Measurements from ENCODE around the gene CHID1. TPM values are rescaled to one million over a fixed set of nuclear protein-coding genes. Genes with fewer than 3 reads are reported as not detected.

The CHID1 gene
- total RNA-seq, 2 experiments from 2014 or later = 60.4 to 75.3 TPM

DNA sequence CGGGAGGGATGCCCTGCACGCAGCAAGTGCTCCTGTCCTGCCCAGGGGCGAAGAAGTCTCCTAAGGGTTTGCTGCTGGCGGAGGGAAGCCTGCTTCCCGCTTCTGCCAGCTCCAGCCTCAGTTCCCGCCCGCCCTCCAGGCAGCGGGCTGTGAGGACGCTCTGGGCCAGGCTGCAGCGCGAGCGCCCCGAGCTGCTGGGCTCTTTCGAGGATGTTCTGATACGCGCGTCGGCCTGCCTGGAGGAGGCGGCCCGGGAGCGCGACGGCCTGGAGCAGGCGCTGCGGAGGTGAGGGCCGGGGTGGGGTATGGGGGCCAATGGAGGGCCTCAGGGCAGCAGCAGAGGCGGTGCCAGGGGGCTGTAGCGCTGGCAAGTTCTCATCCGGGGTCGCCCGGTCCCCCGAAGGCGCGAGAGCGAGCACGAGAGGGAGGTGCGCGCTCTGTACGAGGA, 80.7 kb downstream of the CHID1 start:
- Mint-ChIP-seq H3K4me1 (peaks cover 38% of the 10 kb centered on the region), H3K4me3 (no peak overlapping the region), H3K9me3 (ENCODE audit: low read depth) (no peaks in the 10 kb centered on the region), H3K27ac (no peak overlapping the region), H3K27me3 (peaks cover 34% of the 10 kb centered on the region), H3K36me3 (ENCODE audit: low read depth) (peaks cover 3% of the 10 kb centered on the region)
- DNase-seq (no peak), ATAC-seq (no peak)
- intact Hi-C loops (cut with DNase I, micrococcal nuclease) = loop anchor here in 1 of 2 experiments (1.0 to 5.0 kb wide), 2 partner anchors 10 to 432 kb away; no protein-coding TSS in a partner anchor
- ChIA-PET CTCF (interaction anchor here (1.6 kb wide), 1 partner anchor 11 kb away, joined by 5 read pairs; no protein-coding TSS in a partner anchor), POLR2A (interaction anchor here (0.9 kb wide), 1 partner anchor 8 kb away, joined by 3 read pairs; no protein-coding TSS in a partner anchor)

DNA sequence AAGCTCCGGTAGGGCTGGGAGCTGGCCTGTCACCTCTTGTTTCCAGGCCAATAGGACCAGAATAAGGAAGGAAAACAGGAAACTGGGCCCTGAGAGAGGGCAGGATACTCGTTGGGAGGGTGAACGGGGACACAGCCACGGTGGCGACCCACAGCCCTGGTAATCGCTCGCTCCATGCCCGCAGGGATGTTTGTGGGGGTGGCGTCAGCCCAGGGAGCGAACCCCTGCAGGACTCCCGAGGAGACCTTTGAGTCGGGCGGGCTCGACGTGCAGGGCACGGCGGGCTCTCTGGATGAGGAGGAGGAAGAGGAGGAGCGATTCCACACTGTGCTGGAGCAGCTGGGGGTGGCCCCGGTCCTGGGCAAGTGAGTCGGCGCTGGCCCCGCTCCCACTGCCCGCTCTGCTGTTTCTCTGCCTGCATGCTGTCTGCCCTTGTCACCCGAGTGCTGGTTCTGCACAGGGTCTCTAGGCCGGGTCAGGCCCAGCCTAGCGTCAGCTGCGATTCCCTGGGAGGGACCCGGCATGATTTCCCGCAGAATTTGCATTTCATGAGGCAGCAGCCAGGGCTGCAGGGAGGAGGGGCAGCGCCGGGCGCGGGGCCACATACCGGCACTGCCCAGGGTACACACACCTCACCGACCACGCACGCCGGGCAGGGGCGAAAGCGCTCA, 81.3 kb downstream of the CHID1 start:
- intact Hi-C loops (cut with DNase I, micrococcal nuclease) = no loop called here
- Mint-ChIP-seq H3K27ac (no peak overlapping the region), H3K36me3 (ENCODE audit: low read depth) (peaks cover 6% of the 10 kb centered on the region), H3K4me3 (no peak overlapping the region), H3K4me1 (peaks cover 38% of the 10 kb centered on the region), H3K27me3 (peaks cover 34% of the 10 kb centered on the region), H3K9me3 (ENCODE audit: low read depth) (no peaks in the 10 kb centered on the region)
- ChIA-PET CTCF (interaction anchor here (0.6 to 1.6 kb wide), 3 partner anchors 12 to 30 kb away, joined by 3 to 5 read pairs (median 5); no protein-coding TSS in a partner anchor), POLR2A (interaction anchor here (0.9 kb wide), 1 partner anchor 8 kb away, joined by 3 read pairs; no protein-coding TSS in a partner anchor)
- no peak for DNase-seq
- ATAC-seq = no peak

DNA sequence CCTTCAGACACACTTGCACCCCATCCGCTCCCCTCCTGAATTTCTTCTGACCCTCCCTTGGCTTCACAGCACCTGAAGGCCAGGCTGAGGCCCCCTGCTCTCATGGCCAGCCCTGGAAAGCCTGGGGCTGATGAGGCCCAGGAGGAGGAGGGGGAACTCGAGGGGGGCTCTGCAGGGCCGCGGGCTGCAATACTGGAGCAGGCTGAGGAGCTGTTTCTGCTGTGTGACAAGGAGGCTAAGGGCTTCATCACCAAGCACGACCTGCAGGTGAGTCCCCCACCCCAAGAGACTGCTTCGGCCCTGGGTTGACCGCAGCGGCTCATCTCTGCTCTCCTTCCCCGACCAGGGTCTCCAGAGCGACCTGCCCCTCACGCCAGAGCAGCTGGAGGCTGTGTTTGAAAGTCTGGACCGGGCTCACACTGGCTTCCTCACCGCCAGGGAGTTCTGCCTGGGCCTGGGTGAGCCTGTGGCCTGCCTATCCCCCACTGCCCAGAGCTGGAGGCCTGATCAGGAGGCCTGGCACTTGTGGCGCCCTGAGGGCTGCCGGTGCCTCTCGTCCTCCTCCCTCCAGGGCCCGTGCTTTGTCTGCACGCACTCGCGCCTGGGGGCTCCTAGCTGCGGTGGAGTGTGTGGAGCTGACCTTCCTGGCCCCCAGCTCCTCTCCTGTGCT, 82.0 kb downstream of the CHID1 start:
- Mint-ChIP-seq H3K4me3 (no peak overlapping the region), H3K36me3 (ENCODE audit: low read depth) (peaks cover 8% of the 10 kb centered on the region), H3K27me3 (peaks cover 34% of the 10 kb centered on the region), H3K9me3 (ENCODE audit: low read depth) (no peaks in the 10 kb centered on the region), H3K27ac (no peak overlapping the region), H3K4me1 (peaks cover 31% of the 10 kb centered on the region)
- DNase-seq (no peak), ATAC-seq (no peak)
- ChIA-PET POLR2A (interaction anchor here (0.5 kb wide), 1 partner anchor 53 kb away, joined by 3 read pairs; no protein-coding TSS in a partner anchor), CTCF (interaction anchor here (0.6 to 1.4 kb wide), 2 partner anchors 20 to 30 kb away, joined by 3 to 5 read pairs; no protein-coding TSS in a partner anchor)
- intact Hi-C loops (cut with DNase I, micrococcal nuclease) = no loop called here

DNA sequence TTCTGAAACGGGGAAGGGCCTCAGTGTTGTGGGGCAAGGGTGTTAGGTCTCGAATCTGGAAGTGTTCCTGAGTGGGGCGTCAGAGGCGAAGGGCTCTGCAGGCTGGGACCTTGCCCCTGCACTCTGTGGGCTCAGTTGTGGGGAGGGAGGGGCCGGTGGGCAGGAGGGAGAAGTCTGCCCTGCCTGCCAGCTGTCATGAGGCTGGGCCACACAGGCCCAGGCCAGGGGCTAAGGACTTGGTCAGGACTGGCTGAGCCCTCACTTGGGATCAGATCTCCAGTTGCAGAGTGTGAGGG, 82.8 kb downstream of the CHID1 start, which contains the start of gene CRACR2B:
Gene CRACR2B (plus strand): TSS at position 23 of the 296 bp plus-strand sequence. CDS start 689 bp downstream, outside the sequence.
- Mint-ChIP-seq H3K27me3 (peaks cover 34% of the 10 kb centered on the region), H3K27ac (no peak within 1 kb of the TSS), H3K4me3 (peak within 1 kb of the TSS; percentile 21), H3K9me3 (ENCODE audit: low read depth) (no peaks in the 10 kb centered on the region), H3K36me3 (ENCODE audit: low read depth) (peaks cover 10% of the 10 kb centered on the region), H3K4me1 (peaks cover 30% of the 10 kb centered on the region)
- DNase-seq = no peak
- ATAC-seq = no peak
- ChIA-PET CTCF (no interaction called here), POLR2A (interaction anchor here (0.7 kb wide), 1 partner anchor 9 kb away, joined by 3 read pairs; no protein-coding TSS in a partner anchor)
- intact Hi-C loops (cut with DNase I, micrococcal nuclease) = no loop called here

DNA sequence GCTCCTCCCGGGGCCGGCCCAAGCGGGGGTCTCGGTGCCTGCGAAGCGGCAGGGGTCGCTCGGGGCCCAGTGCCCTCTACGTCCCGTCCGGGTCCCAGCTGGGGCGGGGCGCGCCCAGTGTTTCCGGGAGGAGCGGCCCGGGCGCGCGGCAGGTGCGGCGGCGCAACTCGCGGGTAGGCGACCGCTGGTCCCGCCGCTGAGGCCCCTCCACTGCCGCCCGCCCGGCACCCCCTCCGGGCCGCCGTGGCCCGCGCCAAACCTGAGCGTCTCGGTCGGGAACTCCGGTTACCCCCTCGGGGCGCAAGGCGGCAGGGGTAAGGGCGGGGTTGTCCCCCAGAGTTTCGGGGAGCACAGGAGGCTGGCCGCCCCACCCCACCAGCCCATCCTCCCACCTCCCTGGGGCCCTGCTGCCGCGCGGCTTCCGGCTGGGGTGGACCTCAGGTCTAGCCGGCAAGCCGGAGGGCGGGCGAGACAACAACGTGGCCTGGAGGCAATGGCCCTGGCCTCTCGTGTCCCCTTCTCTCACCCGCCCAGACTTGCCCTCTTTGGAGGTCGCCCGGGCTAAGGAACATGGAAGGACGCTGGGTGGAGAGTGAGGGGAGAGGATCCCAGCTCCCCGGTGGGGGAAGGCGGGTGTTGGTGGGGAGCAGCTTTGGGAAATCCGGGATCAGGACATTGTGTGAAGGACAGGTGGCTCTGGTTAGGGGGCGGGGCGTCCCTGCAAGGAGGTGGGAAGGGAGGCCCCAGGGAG, 83.3 kb downstream of the CHID1 start:
- H3K4me1 Mint-ChIP-seq = peaks cover 30% of the 10 kb centered on the region
- H3K27me3 Mint-ChIP-seq = peaks cover 34% of the 10 kb centered on the region
- DNase-seq (no peak), ATAC-seq (peak; percentile 5)
- H3K36me3 Mint-ChIP-seq (ENCODE audit: low read depth) = peaks cover 10% of the 10 kb centered on the region
- H3K9me3 Mint-ChIP-seq (ENCODE audit: low read depth) = no peaks in the 10 kb centered on the region
- intact Hi-C loops (cut with DNase I, micrococcal nuclease) = no loop called here
- ChIA-PET CTCF (no interaction called here), POLR2A (interaction anchor here (0.7 kb wide), 1 partner anchor 8 kb away, joined by 3 read pairs; no protein-coding TSS in a partner anchor)
- H3K27ac Mint-ChIP-seq = no peak overlapping the region
- H3K4me3 Mint-ChIP-seq = peak overlapping the region; percentile 21

DNA sequence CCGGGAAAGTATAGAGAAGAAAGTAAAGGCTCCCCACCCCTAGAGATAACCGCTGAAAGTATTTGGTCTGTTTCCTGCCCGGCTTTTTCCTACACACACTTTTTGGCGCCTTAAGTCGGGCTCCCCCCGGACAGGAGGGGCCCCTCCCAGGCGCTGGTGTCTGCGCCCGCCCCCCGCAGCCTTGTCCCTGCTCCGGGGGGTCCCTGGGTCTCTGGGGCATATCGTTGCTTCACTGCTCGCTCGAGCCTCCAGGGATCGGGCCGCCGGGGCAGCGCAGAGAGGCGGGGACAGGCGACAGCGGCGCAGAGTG, 83.8 kb downstream of the CHID1 start:
- H3K27ac Mint-ChIP-seq = no peak overlapping the region
- peaks cover 28% of the 10 kb centered on the region for H3K4me1 Mint-ChIP-seq
- intact Hi-C loops (cut with DNase I, micrococcal nuclease) = no loop called here
- CTCF ChIA-PET = no interaction called here
- peaks cover 10% of the 10 kb centered on the region for H3K36me3 Mint-ChIP-seq (ENCODE audit: low read depth)
- no peaks in the 10 kb centered on the region for H3K9me3 Mint-ChIP-seq (ENCODE audit: low read depth)
- peaks cover 33% of the 10 kb centered on the region for H3K27me3 Mint-ChIP-seq
- peak; percentile 4 for ATAC-seq
- POLR2A ChIA-PET = no interaction called here
- no peak for DNase-seq
- peak overlapping the region; percentile 55 for H3K4me3 Mint-ChIP-seq

DNA sequence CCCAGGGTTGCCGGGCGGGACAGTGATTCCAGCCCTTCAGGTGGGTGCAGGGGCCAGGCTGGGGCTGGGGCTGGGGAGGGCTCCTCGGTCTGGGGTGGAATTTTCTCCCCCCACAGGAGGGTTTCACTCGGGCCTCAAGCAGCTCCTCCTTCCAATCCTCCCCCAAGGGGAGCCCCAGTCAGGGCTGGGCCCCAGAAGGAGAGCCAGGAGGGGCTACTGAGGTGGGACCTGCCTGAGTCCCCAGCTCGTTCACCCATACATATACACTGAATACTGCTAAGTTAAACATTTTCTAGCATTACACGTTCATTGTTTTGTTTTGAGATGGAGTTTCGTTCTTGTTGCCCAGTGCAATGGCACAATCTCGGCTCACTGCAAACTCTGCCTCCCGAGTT, 84.4 kb downstream of the CHID1 start:
- intact Hi-C loops (cut with DNase I, micrococcal nuclease) = no loop called here
- peak overlapping the region; percentile 55 for H3K4me3 Mint-ChIP-seq
- CTCF ChIA-PET = no interaction called here
- no peak for DNase-seq
- H3K27ac Mint-ChIP-seq = no peak overlapping the region
- peaks cover 27% of the 10 kb centered on the region for H3K27me3 Mint-ChIP-seq
- no peak for ATAC-seq
- POLR2A ChIA-PET = no interaction called here
- peaks cover 10% of the 10 kb centered on the region for H3K36me3 Mint-ChIP-seq (ENCODE audit: low read depth)
- H3K9me3 Mint-ChIP-seq (ENCODE audit: low read depth) = no peaks in the 10 kb centered on the region
- H3K4me1 Mint-ChIP-seq = peaks cover 24% of the 10 kb centered on the region

DNA sequence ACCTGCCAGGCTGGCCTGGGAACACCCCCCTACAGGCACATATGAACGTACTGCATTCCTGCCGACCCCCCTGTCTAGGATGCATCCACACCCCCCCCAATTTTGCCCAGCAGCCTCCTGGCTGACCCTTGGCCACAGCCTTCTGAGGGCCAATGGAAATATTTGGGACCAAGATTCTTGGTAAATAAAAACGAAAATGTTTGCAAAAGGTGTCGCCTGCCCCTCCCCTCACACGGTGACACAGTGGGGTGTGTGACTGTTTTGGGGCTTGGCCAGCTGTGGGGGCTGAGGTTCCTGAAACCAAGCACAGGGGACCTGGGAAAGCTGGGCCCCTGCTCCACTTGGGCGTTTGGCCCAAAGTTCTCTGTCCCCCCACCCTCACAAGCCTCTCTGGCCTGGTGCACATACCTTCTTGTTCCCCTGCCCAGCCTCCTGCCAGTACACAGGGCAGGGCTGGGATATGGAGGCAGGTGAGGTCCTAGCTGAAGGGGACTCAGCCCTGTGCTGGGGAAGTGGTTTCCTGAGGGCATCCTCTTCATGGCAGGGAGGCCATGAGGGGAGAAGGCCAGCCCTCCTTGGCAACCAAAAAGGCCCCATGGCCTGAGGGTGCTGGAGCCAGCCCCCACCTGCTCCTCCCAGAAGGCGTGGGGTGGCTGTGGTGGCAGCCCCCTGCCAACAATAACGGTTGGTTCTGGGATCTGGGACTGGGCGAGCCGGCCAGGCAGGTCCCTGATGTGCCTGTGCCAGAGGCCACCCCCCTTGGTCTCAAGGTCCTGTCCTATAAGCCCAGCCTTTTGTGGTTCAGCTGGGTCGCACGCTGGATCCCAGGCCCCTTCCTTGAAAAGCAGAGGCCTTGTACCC, 85.0 kb downstream of the CHID1 start:
- peaks cover 26% of the 10 kb centered on the region for H3K4me1 Mint-ChIP-seq
- CTCF ChIA-PET = interaction anchor here (0.9 kb wide), 1 partner anchor 18 kb away, joined by 3 read pairs; the partner anchor contains the start of gene TSPAN4

DNA sequence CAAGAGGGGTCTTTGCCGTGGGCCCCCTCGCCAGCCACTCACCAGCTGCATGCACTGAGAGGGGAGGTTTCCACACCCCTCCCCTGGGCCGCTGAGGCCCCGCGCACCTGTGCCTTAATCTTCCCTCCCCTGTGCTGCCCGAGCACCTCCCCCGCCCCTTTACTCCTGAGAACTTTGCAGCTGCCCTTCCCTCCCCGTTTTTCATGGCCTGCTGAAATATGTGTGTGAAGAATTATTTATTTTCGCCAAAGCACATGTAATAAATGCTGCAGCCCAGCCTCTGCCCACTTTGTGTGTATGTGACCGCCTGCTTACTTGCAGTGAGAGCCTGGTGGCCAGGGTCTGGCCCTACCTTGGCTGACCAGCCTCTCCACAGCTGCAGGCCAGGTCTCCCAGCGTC, 85.7 kb downstream of the CHID1 start:
- POLR2A ChIA-PET = no interaction called here
- H3K9me3 Mint-ChIP-seq (ENCODE audit: low read depth) = no peaks in the 10 kb centered on the region

More for the DNA sequence above, 85.0 kb downstream of the CHID1 start:
- no peak for ATAC-seq
- H3K9me3 Mint-ChIP-seq (ENCODE audit: low read depth) = no peaks in the 10 kb centered on the region
- H3K27ac Mint-ChIP-seq = no peak overlapping the region
- H3K4me3 Mint-ChIP-seq = no peak overlapping the region
- peaks cover 24% of the 10 kb centered on the region for H3K27me3 Mint-ChIP-seq
- POLR2A ChIA-PET = no interaction called here
- intact Hi-C loops (cut with DNase I, micrococcal nuclease) = no loop called here
- peaks cover 10% of the 10 kb centered on the region for H3K36me3 Mint-ChIP-seq (ENCODE audit: low read depth)
- DNase-seq = no peak

DNA sequence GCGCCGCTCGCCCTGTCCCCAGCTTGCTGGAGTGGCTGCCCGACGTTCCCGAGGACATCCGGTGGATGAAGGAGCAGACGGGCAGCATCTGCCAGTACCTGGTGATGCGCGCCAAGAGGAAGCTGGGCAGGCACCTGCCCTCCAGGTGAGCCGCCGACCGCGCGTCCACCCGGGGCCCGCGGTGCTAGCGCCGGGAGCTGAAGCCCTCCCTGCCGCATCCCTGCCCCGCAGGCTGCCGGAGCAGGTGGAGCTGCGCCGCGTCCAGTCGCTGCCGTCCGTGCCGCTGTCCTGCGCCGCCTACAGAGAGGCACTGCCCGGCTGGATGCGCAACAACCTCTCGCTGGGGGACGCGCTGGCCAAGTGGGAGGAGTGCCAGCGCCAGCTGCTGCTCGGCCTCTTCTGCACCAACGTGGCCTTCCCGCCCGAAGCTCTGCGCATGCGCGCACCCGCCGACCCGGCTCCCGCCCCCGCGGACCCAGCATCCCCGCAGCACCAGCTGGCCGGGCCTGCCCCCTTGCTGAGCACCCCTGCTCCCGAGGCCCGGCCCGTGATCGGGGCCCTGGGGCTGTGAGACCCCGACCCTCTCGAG, 86.2 kb downstream of the CHID1 start:
- ATAC-seq (no peak), DNase-seq (no peak)
- H3K36me3 Mint-ChIP-seq (ENCODE audit: low read depth) = peaks cover 10% of the 10 kb centered on the region
- intact Hi-C loops (cut with DNase I, micrococcal nuclease) = no loop called here
- ChIA-PET POLR2A (no interaction called here), CTCF (interaction anchor here (0.7 kb wide), 1 partner anchor 81 kb away, joined by 3 read pairs; no protein-coding TSS in a partner anchor)
- H3K9me3 Mint-ChIP-seq (ENCODE audit: low read depth) = no peaks in the 10 kb centered on the region
- H3K27me3 Mint-ChIP-seq = peaks cover 19% of the 10 kb centered on the region
- H3K27ac Mint-ChIP-seq = no peak overlapping the region
- peaks cover 26% of the 10 kb centered on the region for H3K4me1 Mint-ChIP-seq
- no peak overlapping the region for H3K4me3 Mint-ChIP-seq

More for the DNA sequence above, 85.7 kb downstream of the CHID1 start:
- no peak for ATAC-seq
- peaks cover 28% of the 10 kb centered on the region for H3K4me1 Mint-ChIP-seq
- H3K36me3 Mint-ChIP-seq (ENCODE audit: low read depth) = peaks cover 10% of the 10 kb centered on the region
- intact Hi-C loops (cut with DNase I, micrococcal nuclease) = no loop called here
- H3K27ac Mint-ChIP-seq = no peak overlapping the region
- no peak for DNase-seq
- CTCF ChIA-PET = interaction anchor here (0.9 kb wide), 1 partner anchor 18 kb away, joined by 3 read pairs; the partner anchor contains the start of gene TSPAN4
- H3K4me3 Mint-ChIP-seq = no peak overlapping the region
- peaks cover 22% of the 10 kb centered on the region for H3K27me3 Mint-ChIP-seq

All from activated CD4-positive, alpha-beta T cell treated with anti-CD3 and anti-CD28 coated beads for 36 hours (primary cell).